Smooth muscle cell of the umbilical artery (primary cell): ENCODE data around the gene FBP1. TPM values are rescaled to one million over a fixed set of nuclear protein-coding genes. Genes with fewer than 3 reads are reported as not detected.

ENCODE experiments used
- total RNA-seq: library from RNA; depleted of rRNA; stranded (reverse); fragments of >200 nt; gene quantifications from 2 replicates; pipeline ENCODE4 v1.2.3, GENCODE V29; 2014

Gene FBP1
- not detected in 2 replicates for total RNA-seq

GRCh38 chr9:94639061-94639998 is at the start of gene FBP1:
FBP1 (minus strand) TSS chr9:94639518; CDS start chr9:94639310, 208 bp downstream.

GRCh38 chr9:94593459-94594345 is 45.6 kb downstream of the FBP1 start, which contains the start of gene FBP2:
FBP2 (minus strand) TSS chr9:94593824; CDS start chr9:94593726, 98 bp downstream.

DNA sequence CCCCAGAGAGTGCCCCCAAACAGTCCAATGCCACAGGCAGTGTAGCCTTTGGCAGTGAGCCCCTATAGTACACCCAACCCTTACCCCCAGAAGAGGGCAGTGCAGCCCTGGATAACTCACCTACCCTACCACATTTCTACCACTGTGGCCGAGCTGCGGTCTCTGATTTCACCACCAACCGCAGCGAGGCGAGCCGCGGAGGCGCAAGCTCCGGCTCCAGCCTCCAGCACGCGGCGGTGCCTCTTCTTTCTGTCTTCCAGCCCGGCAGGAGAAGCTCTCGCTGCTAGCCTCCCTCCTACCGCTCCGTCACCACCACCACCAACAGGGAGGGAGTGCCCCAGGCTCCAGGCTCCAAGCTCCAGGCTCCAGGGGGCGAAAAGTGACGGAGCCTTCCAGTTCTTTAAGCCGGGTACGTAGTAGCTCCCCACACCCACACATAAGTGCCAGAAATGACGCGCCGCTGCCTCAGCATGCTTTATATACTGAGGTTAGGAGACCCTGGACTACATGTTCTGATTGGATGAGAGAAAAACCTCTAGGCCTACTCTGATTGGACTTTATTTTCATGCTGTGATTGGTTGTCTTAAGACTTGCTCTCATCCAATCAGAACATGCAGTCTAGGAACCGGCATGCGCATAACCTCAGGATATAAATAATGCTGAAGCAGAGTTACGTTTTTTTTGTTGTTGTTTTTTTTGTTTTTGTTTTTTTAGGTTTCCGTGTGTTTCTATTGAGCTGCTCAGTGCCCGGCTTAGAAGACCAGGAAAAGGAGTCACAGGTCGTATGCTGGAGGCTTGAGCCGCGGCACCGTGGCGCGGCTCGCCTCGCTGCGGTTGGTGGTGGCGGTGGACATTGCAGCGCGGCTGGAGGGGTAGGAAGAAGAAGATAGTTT is 84.6 kb downstream of the FBP1 start, which contains the start of gene PCAT7:
Gene PCAT7, plus strand, starts transcription at position 645 of the 893 bp plus-strand sequence.

Other genes starting within 250 kb of the FBP1 start
- 0.30 TPM in 1 of 2 replicates, not detected in the other for gene PCAT7, start 84.4 kb downstream of the FBP1 start, total RNA-seq
- not detected in 2 replicates for gene FBP2, start 45.7 kb downstream of the FBP1 start, total RNA-seq
- gene AOPEP, start 87.2 kb upstream of the FBP1 start, total RNA-seq, result 60.7 and 76.6 TPM in 2 replicates